Epithelial cell of esophagus (primary cell): ENCODE results near the gene USE1.
A peak's percentile ranks its signal among the peaks of the same experiment; 100 is the strongest.

Source experiments
- DNase-seq: peaks from one replicate; pipeline ENCODE4 v3.0.0; 2010; ENCODE audit warnings: low read depth
- H3K4me3 ChIP-seq: 2 replicates; pipeline ENCODE4 v1.5.1; 2011; ENCODE audit warnings: mild to moderate bottlenecking, low read length, control low read depth
- TF ChIP-seq, protein P1 (sequence below): IDR thresholded peaks from 2 replicates; pipeline ENCODE4 v1.5.1; 2011; ENCODE audit warnings: low read depth, mild to moderate bottlenecking, low read length, control low read depth, inconsistent platforms; ENCODE audit not compliant: insufficient read depth; ENCODE audit errors: missing control alignments

Gene USE1, protein sequence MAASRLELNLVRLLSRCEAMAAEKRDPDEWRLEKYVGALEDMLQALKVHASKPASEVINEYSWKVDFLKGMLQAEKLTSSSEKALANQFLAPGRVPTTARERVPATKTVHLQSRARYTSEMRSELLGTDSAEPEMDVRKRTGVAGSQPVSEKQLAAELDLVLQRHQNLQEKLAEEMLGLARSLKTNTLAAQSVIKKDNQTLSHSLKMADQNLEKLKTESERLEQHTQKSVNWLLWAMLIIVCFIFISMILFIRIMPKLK

GRCh38 chr19:17215127-17215971, at the start of gene USE1:
Gene USE1 (plus strand): TSS chr19:17215357. CDS start chr19:17215406, 49 bp downstream.
- TF ChIP-seq, protein P1, sequence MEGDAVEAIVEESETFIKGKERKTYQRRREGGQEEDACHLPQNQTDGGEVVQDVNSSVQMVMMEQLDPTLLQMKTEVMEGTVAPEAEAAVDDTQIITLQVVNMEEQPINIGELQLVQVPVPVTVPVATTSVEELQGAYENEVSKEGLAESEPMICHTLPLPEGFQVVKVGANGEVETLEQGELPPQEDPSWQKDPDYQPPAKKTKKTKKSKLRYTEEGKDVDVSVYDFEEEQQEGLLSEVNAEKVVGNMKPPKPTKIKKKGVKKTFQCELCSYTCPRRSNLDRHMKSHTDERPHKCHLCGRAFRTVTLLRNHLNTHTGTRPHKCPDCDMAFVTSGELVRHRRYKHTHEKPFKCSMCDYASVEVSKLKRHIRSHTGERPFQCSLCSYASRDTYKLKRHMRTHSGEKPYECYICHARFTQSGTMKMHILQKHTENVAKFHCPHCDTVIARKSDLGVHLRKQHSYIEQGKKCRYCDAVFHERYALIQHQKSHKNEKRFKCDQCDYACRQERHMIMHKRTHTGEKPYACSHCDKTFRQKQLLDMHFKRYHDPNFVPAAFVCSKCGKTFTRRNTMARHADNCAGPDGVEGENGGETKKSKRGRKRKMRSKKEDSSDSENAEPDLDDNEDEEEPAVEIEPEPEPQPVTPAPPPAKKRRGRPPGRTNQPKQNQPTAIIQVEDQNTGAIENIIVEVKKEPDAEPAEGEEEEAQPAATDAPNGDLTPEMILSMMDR, result no peak
- DNase-seq, result peak; percentile 91
- peak within 1 kb of the TSS; percentile 75 for H3K4me3 ChIP-seq

DNA sequence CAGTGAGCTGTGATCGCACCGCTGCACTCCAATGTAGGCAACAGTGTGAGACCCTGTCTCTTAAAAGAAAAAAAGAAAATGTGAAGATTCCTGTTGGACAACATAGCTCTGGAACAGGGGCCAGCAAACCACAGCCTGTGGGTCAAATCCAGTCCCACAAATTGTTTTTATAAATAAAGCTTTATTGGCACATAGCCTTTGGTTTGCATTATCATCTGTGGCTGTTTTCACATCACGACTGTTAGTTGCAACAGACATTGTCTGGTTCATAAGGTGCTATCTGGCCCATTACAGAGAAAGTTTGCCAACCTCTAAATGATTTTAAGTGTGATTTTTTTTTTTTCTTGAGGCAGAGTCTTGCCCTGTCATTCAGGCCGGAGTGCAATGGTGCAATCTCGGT, 49.4 kb upstream of the USE1 start:
- DNase-seq, result no peak
- TF ChIP-seq, protein P1, result no peak
- H3K4me3 ChIP-seq, result no peak overlapping the region

GRCh38 chr19:17170538-17171297, 44.4 kb upstream of the USE1 start:
- TF ChIP-seq, protein P1, result no peak

DNA sequence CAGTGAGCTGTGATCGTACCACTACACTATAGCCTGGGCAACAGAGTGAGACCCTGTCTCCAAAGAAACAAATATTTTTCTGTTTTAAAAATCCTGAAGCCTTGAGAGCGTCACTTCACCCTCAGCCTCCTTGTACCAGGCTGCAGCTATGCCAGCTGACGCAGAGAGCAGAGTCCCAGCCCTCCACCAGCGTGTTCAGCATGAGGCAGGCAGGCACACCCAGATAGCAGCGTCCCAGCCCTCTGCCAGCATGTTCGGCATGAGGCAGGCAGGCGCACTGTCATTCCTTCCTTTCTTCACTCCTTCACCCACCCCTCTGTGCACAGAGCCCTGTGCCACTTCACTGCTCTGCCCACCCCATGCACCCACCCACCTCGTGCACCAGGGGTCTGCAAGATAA, 43.3 kb upstream of the USE1 start:
- no peak for DNase-seq
- TF ChIP-seq, protein P1, result no peak
- H3K4me3 ChIP-seq, result no peak overlapping the region

More at GRCh38 chr19:17170538-17171297, 44.4 kb upstream of the USE1 start:
- DNase-seq, result no peak
- no peak overlapping the region for H3K4me3 ChIP-seq

- DNase-seq, result no peak
- TF ChIP-seq, protein P1, result no peak
- H3K4me3 ChIP-seq, result no peak overlapping the region
Measured at GRCh38 chr19:17172624-17173345, 42.4 kb upstream of the USE1 start.

GRCh38 chr19:17178291-17178690, 36.9 kb upstream of the USE1 start:
- H3K4me3 ChIP-seq, result no peak overlapping the region
- TF ChIP-seq, protein P1, result no peak
- DNase-seq, result no peak
